PC-3 (cell line): ENCODE measurements around the gene SPSB1. TPM values are rescaled to one million over a fixed set of nuclear protein-coding genes. Genes with fewer than 3 reads are reported as not detected.

Experiments
- ATAC-seq: fragments of 200-7000 bp; cut with Tn5 transposase; 2 replicates; pipeline ENCODE4 v1.9.1; 2020; ENCODE audit warnings: mild to moderate bottlenecking, moderate library complexity
- BruUV-seq: library from RNA; stranded (reverse); fragments of 400-500 nt; replicated peaks from 2 replicates; lab custom pipeline; 2021; lab: Mats Ljungman, UMichigan
- CTCF ChIA-PET: fragments of 300-600 bp; sonication (Branson Sonifier 250); formaldehyde crosslinking; loops from one replicate; lab custom pipeline; 2022; ENCODE audit warnings: antibody characterized with exemption; lab: Charles Lee
- POLR2A ChIA-PET: fragments of 300-600 bp; sonication (Branson Sonifier 250); formaldehyde crosslinking; loops from one replicate; lab custom pipeline; 2022; ENCODE audit warnings: antibody characterized with exemption; ENCODE audit not compliant: unreplicated experiment; lab: Charles Lee
- DNase-seq: peaks from one replicate; pipeline ENCODE4 v3.0.0-alpha.2; 2015
- H2AFZ ChIP-seq: fragments of 300-600 bp; sonication (generic); 2 replicates; pipeline ENCODE4 v1.6.0; 2016; ENCODE audit warnings: antibody characterized with exemption, low read length
- H3F3A ChIP-seq: fragments of 300-600 bp; sonication (generic); one replicate; pipeline ENCODE4 v1.6.0; 2017; ENCODE audit warnings: antibody characterized with exemption, low read length, control low read depth, mild to moderate bottlenecking; ENCODE audit not compliant: unreplicated experiment
- H3K27ac ChIP-seq: fragments of 300-600 bp; sonication (generic); 2 replicates; pipeline ENCODE4 v1.5.1; 2016; ENCODE audit warnings: mild to moderate bottlenecking, low read length
- H3K27me3 ChIP-seq: fragments of 300-600 bp; sonication (generic); 2 replicates; pipeline ENCODE4 v1.6.1; 2016; ENCODE audit warnings: low read length, mixed read lengths
- H3K36me3 ChIP-seq: fragments of 300-600 bp; sonication (generic); 2 replicates; pipeline ENCODE4 v1.6.1; 2016; ENCODE audit warnings: low read depth, mixed run types, low read length, mixed read lengths
- H3K4me1 ChIP-seq: fragments of 300-600 bp; sonication (generic); 2 replicates; pipeline ENCODE4 v1.5.1; 2016; ENCODE audit warnings: low read length; ENCODE audit not compliant: insufficient read depth
- H3K4me2 ChIP-seq: fragments of 300-600 bp; sonication (generic); 2 replicates; pipeline ENCODE4 v1.6.0; 2016; ENCODE audit warnings: low read length
- H3K4me3 ChIP-seq: fragments of 300-600 bp; sonication (generic); 2 replicates; pipeline ENCODE4 v1.5.1; 2016; ENCODE audit warnings: mild to moderate bottlenecking, low read length, mixed read lengths
- H3K79me2 ChIP-seq: fragments of 300-600 bp; sonication (generic); 2 replicates; pipeline ENCODE4 v1.6.1; 2017; ENCODE audit warnings: low read length, mixed read lengths
- H3K9ac ChIP-seq: fragments of 300-600 bp; sonication (generic); 2 replicates; pipeline ENCODE4 v1.6.0; 2016; ENCODE audit warnings: mild to moderate bottlenecking, low read length
- H3K9me2 ChIP-seq: fragments of 300-600 bp; sonication (generic); replicated peaks from 2 replicates; pipeline ENCODE4 v1.6.1; 2016; ENCODE audit warnings: mixed run types, low read length, mixed read lengths
- H3K9me3 ChIP-seq: fragments of 300-600 bp; sonication (generic); 2 replicates; pipeline ENCODE4 v1.6.1; 2016; ENCODE audit warnings: low read length, mixed read lengths
- H4K20me1 ChIP-seq: fragments of 300-600 bp; sonication (generic); 2 replicates; pipeline ENCODE4 v1.6.1; 2016; ENCODE audit warnings: low read length, mixed read lengths
- EZH2 ChIP-seq: fragments of 300-600 bp; sonication (generic); IDR thresholded peaks from one replicate; pipeline ENCODE4 v1.6.1; 2017; ENCODE audit warnings: antibody characterized with exemption, mild to moderate bottlenecking, low read length; ENCODE audit not compliant: unreplicated experiment
- EZH2phosphoT487 ChIP-seq: fragments of 300-600 bp; sonication (generic); IDR thresholded peaks from 2 replicates; pipeline ENCODE4 v1.6.1; 2018; ENCODE audit warnings: mild to moderate bottlenecking, antibody characterized with exemption, low read length, borderline replicate concordance
- intact Hi-C: fragments of 100-400 bp; cut with micrococcal nuclease; formaldehyde crosslinking; loops from 2 replicates; pipeline ENCODE4 v1.9.0; 2023
- total RNA-seq: library from RNA; depleted of rRNA; stranded (reverse); fragments of >200 nt; gene quantifications from 2 replicates; pipeline ENCODE4 v1.2.3, GENCODE V29; 2014
- TF ChIP-seq, protein P1 (sequence below): fragments of 300-600 bp; sonication (generic); conservative IDR thresholded peaks from 2 replicates; pipeline ENCODE4 v1.5.1; 2017; ENCODE audit warnings: antibody characterized with exemption, low read depth, mild to moderate bottlenecking, low read length

The SPSB1 gene
- total RNA-seq, 1 experiment from 2014 or later: 18.1 TPM

DNA sequence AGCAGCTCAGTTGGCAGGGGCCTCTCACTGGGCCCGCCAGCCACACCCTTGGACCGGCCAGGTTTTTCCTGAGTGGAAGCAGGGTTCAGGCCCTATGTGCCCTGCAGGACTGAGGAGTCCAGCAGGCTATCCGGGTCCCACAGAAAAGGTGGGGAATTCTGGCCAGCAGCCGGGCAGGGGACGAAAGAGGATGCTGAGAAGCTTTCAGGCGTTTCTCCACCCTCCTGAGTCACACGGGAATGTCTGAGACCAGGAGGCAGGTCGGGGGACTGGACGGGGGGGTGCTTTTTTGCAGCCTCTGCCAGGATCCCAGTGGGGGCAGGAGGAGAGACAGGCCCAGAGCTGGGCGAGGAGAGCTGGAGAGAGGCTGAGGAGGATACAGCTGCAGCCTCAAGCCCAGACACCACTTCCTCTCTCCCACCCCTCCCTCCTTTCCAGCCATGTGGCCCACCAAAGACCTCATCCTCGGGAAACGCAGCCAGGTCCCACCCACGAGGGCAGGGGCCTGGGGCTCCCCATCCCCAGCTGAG lies 105.4 kb downstream of the SPSB1 start:
- no TSS peak for BruUV-seq
- intact Hi-C loops: no loop called here
- POLR2A ChIA-PET: no interaction called here
- Histone ChIP-seq H3K36me3 (no peaks in the 10 kb centered on the region), H2AFZ (no peak overlapping the region), H3K9ac (no peak overlapping the region), H3K79me2 (no peaks in the 10 kb centered on the region), H3K4me2 (no peak overlapping the region), H3F3A (no peaks in the 10 kb centered on the region), H4K20me1 (no peaks in the 10 kb centered on the region), H3K27ac (no peak overlapping the region), H3K4me1 (peaks cover 25% of the 10 kb centered on the region), H3K9me2 (no peaks in the 10 kb centered on the region), H3K27me3 (no peaks in the 10 kb centered on the region), H3K9me3 (no peaks in the 10 kb centered on the region), H3K4me3 (no peak overlapping the region)
- CTCF ChIA-PET: no interaction called here
- DNase-seq (no peak), ATAC-seq (no peak)
- TF ChIP-seq EZH2phosphoT487 (no peak), EZH2 (no peak)
- TF ChIP-seq, protein P1, sequence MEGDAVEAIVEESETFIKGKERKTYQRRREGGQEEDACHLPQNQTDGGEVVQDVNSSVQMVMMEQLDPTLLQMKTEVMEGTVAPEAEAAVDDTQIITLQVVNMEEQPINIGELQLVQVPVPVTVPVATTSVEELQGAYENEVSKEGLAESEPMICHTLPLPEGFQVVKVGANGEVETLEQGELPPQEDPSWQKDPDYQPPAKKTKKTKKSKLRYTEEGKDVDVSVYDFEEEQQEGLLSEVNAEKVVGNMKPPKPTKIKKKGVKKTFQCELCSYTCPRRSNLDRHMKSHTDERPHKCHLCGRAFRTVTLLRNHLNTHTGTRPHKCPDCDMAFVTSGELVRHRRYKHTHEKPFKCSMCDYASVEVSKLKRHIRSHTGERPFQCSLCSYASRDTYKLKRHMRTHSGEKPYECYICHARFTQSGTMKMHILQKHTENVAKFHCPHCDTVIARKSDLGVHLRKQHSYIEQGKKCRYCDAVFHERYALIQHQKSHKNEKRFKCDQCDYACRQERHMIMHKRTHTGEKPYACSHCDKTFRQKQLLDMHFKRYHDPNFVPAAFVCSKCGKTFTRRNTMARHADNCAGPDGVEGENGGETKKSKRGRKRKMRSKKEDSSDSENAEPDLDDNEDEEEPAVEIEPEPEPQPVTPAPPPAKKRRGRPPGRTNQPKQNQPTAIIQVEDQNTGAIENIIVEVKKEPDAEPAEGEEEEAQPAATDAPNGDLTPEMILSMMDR: no peak

DNA sequence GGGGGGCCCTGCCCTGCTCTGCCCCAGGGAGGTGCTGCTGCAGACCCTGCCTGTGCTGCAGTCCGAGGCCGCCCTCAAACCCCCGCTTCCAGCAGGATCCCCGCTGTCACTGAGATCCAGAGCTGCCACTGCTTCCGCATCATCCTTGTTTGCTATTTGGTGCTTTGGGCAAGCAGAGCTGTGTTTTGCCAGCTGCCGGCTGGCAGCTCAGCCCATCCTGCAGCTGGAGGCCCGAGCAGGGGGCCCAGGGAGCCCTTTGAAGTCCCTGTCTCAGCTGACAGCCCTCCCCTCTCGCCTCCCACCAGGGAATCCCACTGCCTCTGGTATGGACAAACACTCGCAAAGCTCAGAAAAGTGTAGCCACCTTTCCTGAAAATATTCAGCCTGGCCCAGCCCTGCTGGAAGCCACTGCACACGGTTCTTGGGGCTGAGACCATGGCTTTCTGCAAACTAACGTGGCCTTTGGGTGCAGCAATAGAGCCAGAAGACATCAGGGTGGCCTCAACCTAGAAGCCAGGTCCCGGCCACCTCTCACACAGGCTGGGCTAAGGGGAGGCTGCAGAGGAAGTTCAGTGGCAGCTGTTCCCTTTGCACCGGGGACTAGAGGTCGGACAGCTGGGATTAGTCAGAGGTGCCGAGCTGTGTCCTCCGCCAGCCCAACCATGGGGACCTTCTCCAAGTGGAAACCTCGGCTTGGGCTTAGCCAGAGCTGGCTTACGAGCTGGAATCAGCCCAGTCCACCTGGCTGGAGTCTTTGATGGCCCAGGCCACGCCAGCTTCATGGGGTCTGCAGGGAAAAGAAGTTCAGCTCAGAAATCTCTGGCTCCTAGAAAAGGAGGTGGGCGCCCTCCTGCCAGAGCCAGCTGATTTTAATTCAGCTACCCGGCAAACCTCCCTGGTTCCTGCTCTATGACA lies 107.1 kb downstream of the SPSB1 start:
- POLR2A ChIA-PET: interaction anchor here (0.6 kb wide), 1 partner anchor 11 kb away, joined by 3 read pairs; no protein-coding TSS in a partner anchor
- no TSS peak for BruUV-seq
- Histone ChIP-seq H3K4me1 (peaks cover 25% of the 10 kb centered on the region), H3F3A (no peaks in the 10 kb centered on the region), H3K9me2 (no peaks in the 10 kb centered on the region), H4K20me1 (no peaks in the 10 kb centered on the region), H3K27me3 (no peaks in the 10 kb centered on the region), H3K9ac (no peak overlapping the region), H3K4me2 (peak overlapping the region; percentile 51), H2AFZ (peak overlapping the region; percentile 68; the same call in 1 of the 2 replicates), H3K9me3 (no peaks in the 10 kb centered on the region), H3K27ac (no peak overlapping the region), H3K36me3 (no peaks in the 10 kb centered on the region), H3K79me2 (no peaks in the 10 kb centered on the region), H3K4me3 (no peak overlapping the region)
- ATAC-seq (peak; percentile 16), DNase-seq (no peak)
- CTCF ChIA-PET: interaction anchor here (0.6 kb wide), 1 partner anchor 395 kb away, joined by 3 read pairs; no protein-coding TSS in a partner anchor
- TF ChIP-seq EZH2phosphoT487 (no peak), EZH2 (no peak)
- TF ChIP-seq, protein P1: no peak
- intact Hi-C loops: no loop called here
